ENCODE measurements around the gene MAP3K8.
A peak's percentile ranks its signal among the peaks of the same experiment; 100 is the strongest.
"Not testable (repeated sequence)": the region's sequence is repeated elsewhere in the genome, so short reads cannot be mapped to it uniquely, and the experiment has no call there.

MAP3K8 gene

DNA sequence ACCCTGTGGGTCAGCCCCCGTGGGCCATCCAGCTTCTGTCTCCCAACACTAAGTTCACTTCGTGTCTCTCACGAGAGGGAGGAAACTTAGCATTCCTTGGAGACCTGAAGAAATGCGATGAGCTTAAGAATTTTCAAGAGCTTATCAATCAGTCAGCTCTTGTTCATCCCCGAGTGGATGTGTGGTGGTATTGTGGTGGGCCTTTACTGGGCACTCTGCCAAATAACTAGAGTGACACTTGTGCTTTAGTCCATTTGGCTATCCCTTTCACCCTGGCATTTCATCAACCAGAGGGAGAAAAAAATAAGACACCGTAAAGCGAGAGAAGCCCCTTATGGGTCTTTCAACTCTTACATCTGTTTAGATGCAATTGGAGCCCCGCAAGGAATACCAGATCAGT is 45.5 kb downstream of the MAP3K8 start:
- H3K4me3 Mint-ChIP-seq; H3K9me3 Mint-ChIP-seq; H3K27ac Mint-ChIP-seq; H3K36me3 Mint-ChIP-seq (ENCODE audit: low read depth); H3K27me3 Mint-ChIP-seq; H3K4me1 Mint-ChIP-seq (ENCODE audit: low read depth): not testable (repeated sequence)

DNA sequence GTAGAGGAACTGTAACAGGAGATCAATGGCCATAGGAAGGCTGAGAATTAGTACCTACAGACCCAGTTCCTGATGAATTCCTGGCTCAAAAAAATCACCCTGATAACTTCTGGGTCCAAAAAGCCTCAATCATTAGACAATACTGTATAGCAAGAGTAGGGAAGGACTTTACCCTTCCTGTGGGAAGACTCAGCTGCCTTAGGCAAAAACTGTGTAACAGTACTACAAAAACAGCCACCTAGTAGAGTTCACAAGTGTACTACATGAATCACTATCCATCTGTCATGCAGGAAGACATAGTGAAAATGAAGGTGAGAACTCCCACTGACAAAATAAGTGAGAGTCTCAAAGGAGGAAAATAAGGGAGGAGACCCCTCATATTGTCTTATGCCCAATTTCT is 47.6 kb downstream of the MAP3K8 start:
- Mint-ChIP-seq H3K4me3 (no peak overlapping the region), H3K27ac (no peak overlapping the region), H3K9me3 (no peaks in the 10 kb centered on the region), H3K27me3 (no peaks in the 10 kb centered on the region), H3K4me1 (ENCODE audit: low read depth) (peaks cover 4% of the 10 kb centered on the region), H3K36me3 (ENCODE audit: low read depth) (no peaks in the 10 kb centered on the region)

- H3K4me3 Mint-ChIP-seq: no peak overlapping the region
- no peaks in the 10 kb centered on the region for H3K27me3 Mint-ChIP-seq
- H3K9me3 Mint-ChIP-seq: no peaks in the 10 kb centered on the region
- H3K36me3 Mint-ChIP-seq (ENCODE audit: low read depth): no peaks in the 10 kb centered on the region
- no peak overlapping the region for H3K27ac Mint-ChIP-seq
- H3K4me1 Mint-ChIP-seq (ENCODE audit: low read depth): peaks cover 55% of the 10 kb centered on the region
Measured at GRCh38 chr10:30488316-30488715, 54.3 kb downstream of the MAP3K8 start.

DNA sequence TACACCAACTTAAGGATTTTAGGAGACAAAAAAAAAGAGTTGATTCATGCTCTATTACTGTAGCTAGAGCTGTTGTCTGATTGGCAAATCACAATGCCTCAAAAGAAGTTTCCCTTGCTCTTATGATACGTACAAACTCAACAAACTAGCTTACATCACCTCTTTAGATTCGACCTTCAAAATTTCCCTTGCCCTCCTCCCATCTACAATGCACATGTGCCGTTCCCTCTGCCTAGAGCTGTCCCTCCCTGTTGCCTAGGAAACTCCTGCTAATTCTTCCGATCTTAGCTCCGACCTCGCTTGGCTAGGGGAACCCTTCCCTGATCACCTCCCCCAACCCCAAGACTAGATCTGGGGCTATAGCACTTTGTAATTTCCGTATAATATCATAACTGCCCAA is 55.4 kb downstream of the MAP3K8 start:
- Mint-ChIP-seq H3K36me3 (ENCODE audit: low read depth) (no peaks in the 10 kb centered on the region), H3K27me3 (no peaks in the 10 kb centered on the region), H3K9me3 (no peaks in the 10 kb centered on the region), H3K4me3 (no peak overlapping the region), H3K27ac (no peak overlapping the region), H3K4me1 (ENCODE audit: low read depth) (peaks cover 65% of the 10 kb centered on the region)

DNA sequence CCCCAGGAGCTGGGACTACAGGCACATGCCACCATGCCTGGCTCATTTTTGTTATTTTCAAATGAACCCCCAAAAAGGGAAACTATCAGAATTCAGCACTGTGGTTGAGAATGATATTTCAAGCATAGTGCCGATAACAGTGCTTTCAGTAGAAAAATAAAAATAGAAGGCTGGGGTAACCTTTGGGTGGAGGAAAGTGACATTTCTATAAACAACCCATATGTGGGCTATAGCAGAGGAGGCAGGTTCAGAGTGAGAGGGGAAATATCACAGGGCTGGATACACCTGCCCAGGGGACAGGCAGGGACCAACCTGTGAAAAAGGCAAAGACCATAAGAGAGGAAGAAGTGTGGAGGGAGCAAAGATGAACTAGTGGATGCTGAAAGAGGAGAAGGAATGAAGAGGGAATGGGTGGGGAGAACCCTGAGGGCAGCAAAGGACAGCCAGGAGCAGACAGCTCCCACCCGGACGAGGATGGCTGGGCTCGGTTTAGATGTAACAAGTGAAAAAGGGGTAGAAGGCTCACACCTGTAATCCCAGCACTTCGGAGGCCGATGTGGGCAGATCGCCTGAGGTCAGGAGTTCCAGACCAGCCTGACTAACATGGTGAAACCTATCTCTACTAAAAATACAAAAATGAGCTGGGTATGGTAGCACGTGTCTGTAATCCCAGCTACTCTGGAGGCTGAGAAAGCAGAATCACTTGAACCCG is 56.5 kb downstream of the MAP3K8 start:
- Mint-ChIP-seq H3K4me3 (peak overlapping the region; percentile 2), H3K27me3 (no peaks in the 10 kb centered on the region), H3K4me1 (ENCODE audit: low read depth) (peaks cover 72% of the 10 kb centered on the region), H3K36me3 (ENCODE audit: low read depth) (no peaks in the 10 kb centered on the region), H3K9me3 (no peaks in the 10 kb centered on the region), H3K27ac (peak overlapping the region; percentile 75)

GRCh38 chr10:30491204-30491915 is 57.4 kb downstream of the MAP3K8 start:
- no peaks in the 10 kb centered on the region for H3K9me3 Mint-ChIP-seq
- peak overlapping the region; percentile 13 for H3K27ac Mint-ChIP-seq
- H3K36me3 Mint-ChIP-seq (ENCODE audit: low read depth): no peaks in the 10 kb centered on the region
- peaks cover 76% of the 10 kb centered on the region for H3K4me1 Mint-ChIP-seq (ENCODE audit: low read depth)
- no peak overlapping the region for H3K4me3 Mint-ChIP-seq
- H3K27me3 Mint-ChIP-seq: no peaks in the 10 kb centered on the region

DNA sequence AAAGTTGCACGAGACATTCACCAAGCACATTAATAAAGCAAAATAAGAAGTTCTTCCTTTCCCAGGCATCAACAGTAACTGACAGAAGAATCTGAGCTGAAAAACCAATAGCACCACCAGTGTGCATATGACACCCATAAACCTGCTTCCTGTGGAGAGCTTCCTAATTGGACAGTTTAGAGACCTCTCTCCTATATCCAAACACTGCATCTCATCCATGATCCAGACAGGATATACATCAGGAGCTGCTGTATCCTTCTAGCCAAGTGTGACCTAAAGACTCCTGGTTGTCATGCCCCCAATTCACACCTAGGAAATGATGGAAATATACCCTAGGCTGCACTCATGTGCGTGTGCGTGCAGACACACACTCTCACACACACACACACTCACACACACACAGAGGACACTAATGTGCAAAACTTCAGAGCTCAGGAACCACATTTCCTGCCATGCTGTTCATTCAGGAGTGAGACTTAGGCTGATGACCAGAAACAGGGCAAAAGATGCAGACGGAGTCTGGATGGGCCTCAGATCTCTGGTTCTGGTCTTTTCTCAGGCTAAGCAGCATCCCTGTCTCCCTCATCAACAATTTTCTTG is 58.0 kb downstream of the MAP3K8 start:
- H3K4me1 Mint-ChIP-seq (ENCODE audit: low read depth): peaks cover 82% of the 10 kb centered on the region
- H3K9me3 Mint-ChIP-seq: no peaks in the 10 kb centered on the region
- no peaks in the 10 kb centered on the region for H3K27me3 Mint-ChIP-seq
- no peaks in the 10 kb centered on the region for H3K36me3 Mint-ChIP-seq (ENCODE audit: low read depth)
- H3K27ac Mint-ChIP-seq: no peak overlapping the region
- H3K4me3 Mint-ChIP-seq: no peak overlapping the region

GRCh38 chr10:30493609-30494530 is 59.9 kb downstream of the MAP3K8 start:
- Mint-ChIP-seq H3K27me3 (no peaks in the 10 kb centered on the region), H3K4me3 (no peak overlapping the region), H3K36me3 (ENCODE audit: low read depth) (no peaks in the 10 kb centered on the region), H3K4me1 (ENCODE audit: low read depth) (peaks cover 88% of the 10 kb centered on the region), H3K27ac (peak overlapping the region; percentile 75), H3K9me3 (no peaks in the 10 kb centered on the region)

DNA sequence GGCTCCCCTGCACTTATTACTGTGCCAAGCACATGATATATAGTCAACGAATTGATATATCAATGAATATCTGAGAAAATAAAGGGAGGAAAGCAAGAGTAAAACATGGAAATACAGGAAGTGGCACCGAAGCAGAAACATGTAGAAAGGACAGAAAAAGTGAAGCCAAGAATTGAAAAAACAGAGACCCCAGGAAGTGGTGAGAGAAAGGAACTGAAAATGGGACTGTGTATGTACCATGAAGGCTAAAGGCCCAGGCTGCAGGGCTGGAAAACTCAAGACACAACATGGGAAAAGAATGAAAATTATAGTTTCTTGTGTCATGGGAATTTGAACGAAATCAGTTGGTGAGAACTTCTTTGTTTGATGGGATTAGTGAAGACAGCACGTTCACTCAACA is 60.6 kb downstream of the MAP3K8 start:
- Mint-ChIP-seq H3K4me1 (ENCODE audit: low read depth) (peaks cover 83% of the 10 kb centered on the region), H3K27ac (peak overlapping the region; percentile 75), H3K27me3 (no peaks in the 10 kb centered on the region), H3K4me3 (no peak overlapping the region), H3K9me3 (no peaks in the 10 kb centered on the region), H3K36me3 (ENCODE audit: low read depth) (no peaks in the 10 kb centered on the region)

GRCh38 chr10:30495687-30496086 is 61.7 kb downstream of the MAP3K8 start:
- H3K9me3 Mint-ChIP-seq: no peaks in the 10 kb centered on the region
- no peaks in the 10 kb centered on the region for H3K36me3 Mint-ChIP-seq (ENCODE audit: low read depth)
- H3K4me3 Mint-ChIP-seq: no peak overlapping the region
- H3K27ac Mint-ChIP-seq: peak overlapping the region; percentile 18
- H3K4me1 Mint-ChIP-seq (ENCODE audit: low read depth): peaks cover 81% of the 10 kb centered on the region
- no peaks in the 10 kb centered on the region for H3K27me3 Mint-ChIP-seq

DNA sequence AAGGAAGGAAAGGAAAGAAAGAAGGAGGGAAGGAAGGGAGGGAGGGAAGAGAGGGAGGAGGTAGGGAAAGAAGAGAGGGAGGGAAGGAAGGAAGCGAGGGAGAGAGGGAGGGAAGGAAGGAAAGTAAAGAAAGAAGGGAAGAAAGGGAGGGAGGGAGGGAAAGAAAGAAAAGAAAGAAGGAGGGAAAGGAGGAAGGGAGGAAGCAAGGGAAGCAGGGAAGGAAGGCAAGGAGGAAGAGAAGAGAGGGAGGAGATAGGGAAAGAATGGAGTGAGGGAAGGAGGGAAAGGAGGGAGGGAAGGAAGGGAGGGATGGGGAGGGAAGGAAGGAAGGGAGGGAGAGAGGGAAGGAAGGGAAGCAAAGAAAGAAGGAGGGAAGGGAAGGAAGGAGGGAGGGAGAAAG is 65.8 kb downstream of the MAP3K8 start:
- peak overlapping the region; percentile 33 for H3K27ac Mint-ChIP-seq
- H3K9me3 Mint-ChIP-seq: no peaks in the 10 kb centered on the region
- H3K4me1 Mint-ChIP-seq (ENCODE audit: low read depth): peaks cover 76% of the 10 kb centered on the region
- no peaks in the 10 kb centered on the region for H3K36me3 Mint-ChIP-seq (ENCODE audit: low read depth)
- H3K4me3 Mint-ChIP-seq: no peak overlapping the region
- no peaks in the 10 kb centered on the region for H3K27me3 Mint-ChIP-seq

DNA sequence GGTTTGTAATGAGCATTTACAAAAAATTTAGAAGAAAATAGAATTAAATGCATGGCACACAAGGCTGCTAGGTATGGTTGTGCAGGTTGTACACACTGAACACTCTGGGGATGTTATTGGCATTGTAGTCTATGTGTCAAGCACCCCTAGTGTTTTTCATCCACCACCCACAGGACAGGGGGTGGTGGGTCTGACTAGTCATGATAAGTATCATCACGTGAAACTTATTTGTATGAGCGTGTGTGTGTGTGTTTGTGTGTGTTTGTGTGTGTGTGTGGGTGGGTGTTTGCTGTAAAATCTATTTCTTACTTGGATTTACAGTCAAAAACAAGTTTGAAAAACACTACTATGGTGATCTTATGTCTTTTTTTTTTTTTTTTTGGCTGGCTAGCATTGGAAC is 66.5 kb downstream of the MAP3K8 start:
- no peaks in the 10 kb centered on the region for H3K36me3 Mint-ChIP-seq (ENCODE audit: low read depth)
- H3K27me3 Mint-ChIP-seq: no peaks in the 10 kb centered on the region
- peaks cover 75% of the 10 kb centered on the region for H3K4me1 Mint-ChIP-seq (ENCODE audit: low read depth)
- no peak overlapping the region for H3K4me3 Mint-ChIP-seq
- H3K9me3 Mint-ChIP-seq: no peaks in the 10 kb centered on the region
- no peak overlapping the region for H3K27ac Mint-ChIP-seq

DNA sequence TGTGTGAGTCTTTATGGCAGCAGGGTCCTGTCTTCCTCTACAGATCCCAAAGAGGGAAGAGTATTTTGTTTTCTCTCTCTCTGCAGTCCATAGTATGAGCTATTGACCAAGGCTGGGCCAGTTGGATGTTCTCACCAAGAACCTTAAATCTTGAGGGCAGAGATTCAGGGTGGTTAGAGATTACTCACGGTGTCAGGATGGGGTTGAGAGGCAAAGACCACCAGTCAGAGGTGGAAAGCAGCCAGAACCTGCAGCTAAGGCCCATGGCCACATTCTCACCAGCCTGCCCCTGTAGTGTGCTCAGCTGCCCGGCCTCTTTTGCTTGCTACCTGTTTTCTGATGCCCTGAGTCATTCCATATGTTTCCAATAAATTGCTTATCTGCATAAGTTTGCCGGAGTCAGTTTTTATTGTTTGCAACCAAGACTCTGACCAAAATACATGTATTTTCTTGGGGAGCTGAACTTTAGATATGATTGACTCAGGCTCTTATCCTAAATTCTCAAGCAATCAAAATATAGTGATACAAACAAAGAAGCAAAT is 67.0 kb downstream of the MAP3K8 start:
- Mint-ChIP-seq H3K4me1 (ENCODE audit: low read depth) (peaks cover 77% of the 10 kb centered on the region), H3K27ac (no peak overlapping the region), H3K27me3 (no peaks in the 10 kb centered on the region), H3K4me3 (no peak overlapping the region), H3K9me3 (no peaks in the 10 kb centered on the region), H3K36me3 (ENCODE audit: low read depth) (no peaks in the 10 kb centered on the region)

- Mint-ChIP-seq H3K36me3 (ENCODE audit: low read depth) (no peaks in the 10 kb centered on the region), H3K4me1 (ENCODE audit: low read depth) (peaks cover 77% of the 10 kb centered on the region), H3K27ac (peak overlapping the region; percentile 23), H3K9me3 (no peaks in the 10 kb centered on the region), H3K4me3 (peak overlapping the region; percentile 30), H3K27me3 (no peaks in the 10 kb centered on the region)
Measured at GRCh38 chr10:30502266-30503060, 68.5 kb downstream of the MAP3K8 start.

Data from stimulated activated naive CD8-positive, alpha-beta T cell treated with anti-CD3 and anti-CD28 coated beads, Interleukin-15, Interleukin-2, amounts not matched to agents 100 ng/mL and 50 ng/mL, for 24 hours (primary cell).